ENCODE measurements around the gene SLC22A4.
A peak's percentile ranks its signal among the peaks of the same experiment; 100 is the strongest.

SLC22A4 gene

GRCh38 chr5:132355140-132355765 lies 61.1 kb downstream of the SLC22A4 start:
- no peak for TF ChIP-seq CTCF (IDR thresholded peaks at IDR 0.05; ENCODE audit: control insufficient read depth, insufficient read depth, low read depth, low read length, missing control alignments)
- H3K4me3 ChIP-seq (ENCODE audit: control insufficient read depth, low read depth, low read length), result no peak overlapping the region
- no peak for DNase-seq (ENCODE audit: low read depth)

GRCh38 chr5:132358775-132359174 lies 64.6 kb downstream of the SLC22A4 start:
- no peak overlapping the region for H3K4me3 ChIP-seq (ENCODE audit: control insufficient read depth, low read depth, low read length)
- DNase-seq (ENCODE audit: low read depth), result no peak
- TF ChIP-seq CTCF (IDR thresholded peaks at IDR 0.05; ENCODE audit: control insufficient read depth, insufficient read depth, low read depth, low read length, missing control alignments), result no peak

- no peak overlapping the region for H3K4me3 ChIP-seq (ENCODE audit: control insufficient read depth, low read depth, low read length)
- TF ChIP-seq CTCF (IDR thresholded peaks at IDR 0.05; ENCODE audit: control insufficient read depth, insufficient read depth, low read depth, low read length, missing control alignments), result no peak
- DNase-seq (ENCODE audit: low read depth), result no peak
These were observed 67.9 kb downstream of the SLC22A4 start for GRCh38 chr5:132362086-132362485.

- H3K4me3 ChIP-seq (ENCODE audit: control insufficient read depth, low read depth, low read length), result no peak overlapping the region
These were observed 69.4 kb downstream of the SLC22A4 start for GRCh38 chr5:132363431-132364112.

GRCh38 chr5:132364319-132364718 lies 70.1 kb downstream of the SLC22A4 start:
- TF ChIP-seq CTCF (IDR thresholded peaks at IDR 0.05; ENCODE audit: control insufficient read depth, insufficient read depth, low read depth, low read length, missing control alignments), result no peak
- DNase-seq (ENCODE audit: low read depth), result peak; percentile 86
- no peak overlapping the region for H3K4me3 ChIP-seq (ENCODE audit: control insufficient read depth, low read depth, low read length)

More at GRCh38 chr5:132363431-132364112, 69.4 kb downstream of the SLC22A4 start:
- TF ChIP-seq CTCF (IDR thresholded peaks at IDR 0.05; ENCODE audit: control insufficient read depth, insufficient read depth, low read depth, low read length, missing control alignments), result no peak
- DNase-seq (ENCODE audit: low read depth), result peak; percentile 77

- no peak overlapping the region for H3K4me3 ChIP-seq (ENCODE audit: control insufficient read depth, low read depth, low read length)
- no peak for DNase-seq (ENCODE audit: low read depth)
- TF ChIP-seq CTCF (IDR thresholded peaks at IDR 0.05; ENCODE audit: control insufficient read depth, insufficient read depth, low read depth, low read length, missing control alignments), result no peak
These were observed 71.0 kb downstream of the SLC22A4 start for GRCh38 chr5:132365213-132365612.
